Stimulated activated CD8-positive, alpha-beta memory T cell treated with anti-CD3 and anti-CD28 coated beads, Interleukin-15, amount 100 ng/mL, for 48 hours (primary cell): ENCODE data around the gene JAZF1.

ENCODE experiments used
- DNase-seq, 2 donors: peaks; one replicate each; pipeline ENCODE4 v3.0.0-alpha.2; 2020; ENCODE audit warnings: low read depth in 2 of 2

The JAZF1 gene

DNA sequence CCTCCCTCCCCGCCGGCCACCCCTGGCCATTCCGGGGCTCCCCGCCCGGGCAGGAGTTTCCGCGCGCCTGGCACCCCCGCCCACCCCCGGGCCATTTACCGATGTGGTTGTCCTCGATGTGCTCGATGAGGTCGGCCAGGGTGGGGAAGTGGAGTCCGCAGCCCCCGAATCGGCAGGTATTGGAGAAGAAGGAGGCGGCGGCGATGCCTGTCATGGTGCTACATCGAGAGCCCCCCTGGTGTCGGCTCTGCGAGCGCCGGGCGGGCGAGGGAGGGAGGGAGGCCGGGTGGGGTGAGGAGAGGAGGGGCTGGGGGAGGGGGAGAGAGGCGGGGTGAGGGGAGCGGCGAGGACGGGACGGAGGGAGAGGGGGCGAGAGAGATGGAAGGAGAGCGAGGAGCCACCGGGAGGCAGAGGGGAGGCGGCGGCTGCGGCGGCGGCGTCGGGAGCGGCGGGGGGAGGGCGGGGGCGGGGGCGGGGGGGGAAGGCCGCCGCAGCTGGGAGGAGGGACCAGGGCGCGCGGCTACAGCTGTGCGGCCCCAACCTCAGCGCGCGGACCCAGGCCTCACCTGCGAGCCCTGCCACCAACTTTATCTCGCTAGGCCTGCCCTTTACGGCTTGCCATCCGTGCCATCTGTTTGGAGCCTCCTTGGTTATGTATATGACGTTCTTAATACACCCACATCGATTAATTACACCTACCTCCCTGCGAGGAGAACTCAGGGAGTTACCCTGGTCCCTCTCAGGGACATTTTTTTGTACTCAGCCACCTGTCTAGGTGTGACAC is at the start of gene JAZF1:
Gene JAZF1, minus strand, starts transcription at position 432 of the 784 bp plus-strand sequence.
- DNase-seq, result peak; percentile 8 to 32

DNA sequence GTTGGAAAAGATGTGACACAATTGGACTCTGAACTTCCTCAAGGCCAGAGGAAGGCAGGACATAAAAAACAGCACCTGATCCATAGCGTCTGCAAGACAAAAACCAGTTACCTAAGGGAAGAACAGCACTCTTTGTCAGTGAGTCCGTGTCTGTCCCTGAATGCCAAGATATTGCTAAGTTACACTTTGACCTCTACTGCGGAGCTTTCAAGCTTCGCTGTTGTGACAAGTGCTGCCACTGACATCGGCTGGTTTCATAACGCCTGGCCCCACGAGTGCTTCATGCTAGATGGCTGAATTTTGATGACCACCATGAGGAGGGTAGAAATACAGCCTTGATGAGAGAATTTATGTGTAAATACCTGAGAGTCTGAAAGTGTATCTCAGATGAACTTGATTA is 49.7 kb upstream of the JAZF1 start:
- DNase-seq, result no peak

DNA sequence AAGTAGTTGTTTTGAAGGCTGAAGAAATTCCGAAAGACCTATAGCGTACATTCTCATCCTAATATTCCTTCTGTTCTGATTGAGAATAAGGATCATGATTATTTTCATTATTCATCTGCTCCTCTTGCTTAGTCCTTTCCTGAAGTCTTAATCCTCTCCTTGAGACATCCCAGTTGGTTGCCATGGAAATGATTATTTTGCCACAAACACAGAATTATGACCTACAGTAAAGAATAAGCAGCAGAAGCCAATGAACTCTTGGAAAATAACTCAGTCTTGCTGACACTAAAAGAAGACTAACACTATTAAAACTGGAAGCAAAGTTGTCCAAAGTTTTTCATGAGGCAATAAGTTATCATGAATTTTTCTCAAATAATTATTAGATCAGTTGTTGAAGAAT is 47.8 kb upstream of the JAZF1 start:
- DNase-seq, result no peak

DNA sequence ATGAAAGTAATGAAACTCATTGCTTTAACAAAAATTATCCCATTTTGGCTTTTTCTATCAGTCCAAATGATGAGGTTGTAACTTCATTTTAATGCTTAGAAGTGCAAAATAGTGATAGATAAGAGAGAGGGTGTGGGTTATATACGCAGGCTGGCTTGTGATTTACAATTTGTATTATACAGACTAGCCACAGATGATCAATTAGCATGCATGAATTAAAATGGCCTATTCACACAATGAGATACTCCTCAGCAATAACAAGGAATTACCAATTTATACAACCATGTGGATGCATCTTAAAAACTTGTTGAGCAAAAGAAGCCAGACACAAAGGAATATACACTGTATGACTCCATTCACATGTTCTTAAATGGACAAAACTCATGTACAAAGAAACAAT is 45.4 kb upstream of the JAZF1 start:
- no peak for DNase-seq

DNA sequence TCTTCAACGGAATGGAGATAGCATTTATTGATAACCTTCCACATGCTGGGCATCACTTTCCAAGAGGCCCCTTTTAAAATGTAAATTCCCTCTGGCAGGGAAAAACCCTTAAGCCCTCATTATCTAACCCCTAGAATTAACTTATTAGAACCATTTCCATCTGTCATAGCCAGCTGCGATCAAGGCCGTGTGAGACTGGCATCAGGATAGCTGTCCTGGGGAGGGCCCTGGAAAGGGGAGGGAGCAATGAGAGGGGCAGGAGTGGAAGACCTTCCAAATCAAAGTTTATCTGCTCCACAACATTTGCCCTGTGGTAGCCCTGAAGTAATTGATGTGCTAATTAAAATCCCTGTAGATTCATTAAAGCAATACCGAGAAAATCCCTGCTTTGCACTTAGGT is 45.0 kb upstream of the JAZF1 start:
- no peak for DNase-seq

DNA sequence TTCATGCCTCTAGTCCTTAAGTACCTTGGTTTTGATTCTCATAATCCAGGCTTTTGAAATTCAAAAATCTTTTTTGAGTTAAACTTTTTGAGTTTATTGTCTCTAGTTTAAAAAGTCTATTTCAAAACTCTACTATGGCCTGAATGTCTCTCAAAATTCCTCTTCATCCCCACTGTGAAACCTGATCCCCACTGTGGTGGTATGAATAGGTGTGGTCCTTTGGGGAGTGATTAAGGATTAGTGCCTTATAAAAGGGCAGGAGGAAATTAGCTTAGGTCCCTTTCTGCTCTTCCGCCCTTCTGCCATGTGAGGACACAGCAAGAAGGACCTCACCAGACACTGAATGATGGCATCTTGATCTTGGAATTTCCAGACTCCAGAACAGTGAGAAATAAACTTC is 44.1 kb upstream of the JAZF1 start:
- no peak for DNase-seq

DNA sequence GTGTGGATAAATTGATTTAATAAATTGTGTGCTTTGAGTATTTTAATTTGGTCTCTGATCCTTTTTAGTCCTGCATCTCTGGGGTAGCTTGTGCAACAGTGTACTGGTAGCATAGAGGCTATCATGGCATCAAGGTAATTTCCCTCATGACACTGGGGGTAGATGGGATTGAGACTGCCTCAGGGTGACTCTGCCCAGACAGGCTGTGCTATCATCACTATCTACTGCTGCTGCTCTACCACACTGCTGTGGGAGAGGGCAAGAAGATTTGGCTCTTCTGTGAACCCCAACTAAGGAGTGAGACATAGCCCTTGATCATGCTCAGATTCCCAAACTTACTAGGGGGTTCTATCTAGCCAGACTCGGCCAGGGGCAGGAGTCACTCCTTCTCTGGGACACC is 43.6 kb upstream of the JAZF1 start:
- DNase-seq, result no peak

DNA sequence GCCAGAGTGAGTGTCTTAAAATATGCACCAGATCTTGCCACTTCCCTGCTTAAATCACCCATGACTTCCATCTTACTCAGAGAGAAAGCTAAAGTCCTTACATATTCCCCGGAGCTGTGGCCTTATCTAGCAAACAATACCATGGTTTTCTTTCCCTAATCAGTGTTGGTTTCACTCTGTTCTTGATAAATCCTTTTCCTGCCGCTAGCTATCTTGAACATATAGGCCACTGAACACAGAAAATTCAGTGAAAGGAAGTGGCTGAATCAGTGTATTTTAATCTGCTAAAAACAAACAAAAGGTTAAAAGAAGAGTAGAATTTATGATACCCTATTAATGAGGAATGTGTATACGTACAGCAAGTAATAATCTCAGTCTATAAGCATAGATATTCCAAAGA is 42.0 kb upstream of the JAZF1 start:
- DNase-seq, result no peak

DNA sequence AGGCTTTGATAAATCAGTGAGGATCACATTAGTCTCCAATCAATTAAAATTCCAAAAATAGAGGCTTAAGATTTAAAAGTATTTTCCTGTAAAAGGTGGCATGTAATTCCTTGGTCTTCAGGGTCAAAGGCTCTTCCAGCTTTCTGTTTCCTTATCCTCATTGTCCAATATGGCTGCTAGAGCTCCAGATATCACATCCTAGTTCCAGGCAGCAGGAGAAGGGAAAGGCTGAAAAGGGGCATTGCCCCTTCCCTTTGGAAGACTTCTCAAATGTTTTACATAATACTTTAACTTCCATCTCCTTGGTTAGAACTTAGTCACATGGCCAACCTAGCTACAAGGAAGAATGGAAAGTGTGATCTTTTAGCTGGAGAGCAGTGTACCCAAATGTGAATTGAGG is 39.2 kb upstream of the JAZF1 start:
- DNase-seq, result no peak

DNA sequence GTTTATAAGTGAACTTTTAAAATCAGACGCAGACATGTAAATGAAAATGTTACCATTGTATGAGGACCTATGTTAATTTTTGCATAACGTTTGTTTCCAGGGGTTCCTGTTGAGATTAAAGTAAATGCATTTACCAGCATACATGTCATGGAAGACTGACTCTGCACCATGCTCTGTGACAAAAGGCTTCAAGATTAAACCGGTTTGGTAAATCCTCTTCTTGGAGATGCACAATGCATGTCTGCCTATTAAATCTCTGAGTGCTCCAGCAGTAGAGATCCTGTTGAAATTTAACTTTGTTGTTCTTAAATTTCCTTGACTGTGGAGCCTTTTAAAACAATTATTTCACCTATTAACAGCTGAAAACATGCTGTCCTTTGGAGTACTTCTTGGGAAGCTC is 36.5 kb upstream of the JAZF1 start:
- DNase-seq, result no peak

DNA sequence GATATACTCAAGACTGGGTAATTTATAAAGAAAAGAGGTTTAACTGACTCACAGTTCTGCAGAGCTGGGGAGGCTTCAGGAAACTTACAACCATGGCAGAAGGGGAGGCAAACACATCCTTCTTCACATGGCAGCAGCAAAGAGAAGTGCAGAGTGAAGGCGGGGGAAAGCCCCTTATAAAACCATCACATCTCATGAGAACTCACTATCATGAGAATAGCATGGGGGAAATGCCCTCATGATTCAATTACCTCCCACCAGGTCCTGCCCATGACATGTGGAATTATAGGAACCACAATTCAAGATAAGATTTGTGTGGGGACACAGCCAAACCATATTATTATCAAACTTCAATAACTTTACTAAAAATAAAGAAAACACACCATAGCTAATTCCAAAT is 30.4 kb upstream of the JAZF1 start:
- DNase-seq, result no peak

DNA sequence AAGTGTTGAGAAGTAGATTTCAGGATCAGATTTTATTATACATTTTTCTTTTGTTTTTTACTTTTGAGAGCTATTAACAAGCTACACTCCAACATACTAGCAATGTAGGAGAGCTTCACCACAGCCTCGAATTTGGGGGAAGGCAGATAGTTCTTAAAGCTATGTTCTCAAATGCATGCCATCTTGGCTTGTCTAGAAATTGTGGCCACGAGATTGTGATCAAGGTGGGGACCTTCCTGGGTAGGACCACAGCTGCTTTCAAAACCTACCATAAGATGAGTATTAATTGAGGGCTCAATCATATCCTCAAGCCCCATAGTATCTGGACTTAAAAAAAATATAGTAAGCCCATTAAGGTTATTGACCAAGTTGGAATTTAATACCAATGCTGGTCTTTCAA is 27.9 kb upstream of the JAZF1 start:
- no peak for DNase-seq

DNA sequence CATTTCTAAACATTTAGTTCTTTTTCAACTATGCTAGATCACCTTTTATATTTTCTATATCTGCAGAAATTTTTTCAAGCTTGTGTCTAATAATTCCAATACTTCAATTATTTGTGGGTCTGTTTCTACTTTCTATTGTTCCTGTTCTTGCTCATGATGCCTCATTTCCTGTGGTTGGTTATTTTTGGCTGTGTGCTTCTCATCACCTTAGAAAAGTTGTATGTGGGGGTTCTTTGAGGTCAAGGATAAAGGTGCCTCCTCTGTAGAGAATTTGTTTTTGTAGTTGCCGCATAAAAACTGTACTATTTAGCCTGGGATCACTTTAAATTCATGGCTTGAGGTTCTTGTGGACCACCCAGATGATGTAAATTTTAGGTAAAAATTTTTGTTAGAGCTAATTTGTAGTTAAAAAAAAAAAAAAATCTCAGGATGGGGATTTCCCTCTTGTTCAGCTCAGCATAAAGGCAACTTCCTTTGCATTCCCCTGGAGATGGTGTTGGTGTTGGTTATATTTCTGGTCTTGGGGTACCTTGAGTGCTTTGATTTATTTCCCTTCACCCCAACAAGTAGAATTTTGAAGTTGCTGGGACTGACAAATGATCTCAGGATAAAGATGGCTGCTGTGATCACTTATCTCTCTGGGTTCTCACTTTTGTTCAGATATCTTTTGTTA is 27.0 kb upstream of the JAZF1 start:
- no peak for DNase-seq

DNA sequence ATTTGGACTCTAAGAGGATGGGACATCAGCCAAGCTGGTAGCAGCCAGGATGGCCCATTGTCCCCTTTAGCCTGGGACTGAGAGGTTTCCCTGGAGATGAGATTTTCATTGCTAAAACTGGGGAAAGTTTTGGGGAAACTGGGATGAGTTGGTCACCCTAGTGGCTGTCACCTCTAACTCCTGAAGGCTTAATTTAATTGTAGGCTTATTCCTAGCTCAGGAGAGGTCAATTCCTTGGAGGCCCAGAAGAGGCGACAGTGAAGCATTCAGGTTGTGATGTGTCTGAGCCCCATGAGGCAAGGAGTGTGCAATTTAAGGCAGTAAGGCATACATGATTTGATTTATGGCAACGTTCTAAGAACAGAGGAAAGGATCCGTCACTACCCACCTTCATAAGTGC is 24.9 kb upstream of the JAZF1 start:
- DNase-seq, result no peak

DNA sequence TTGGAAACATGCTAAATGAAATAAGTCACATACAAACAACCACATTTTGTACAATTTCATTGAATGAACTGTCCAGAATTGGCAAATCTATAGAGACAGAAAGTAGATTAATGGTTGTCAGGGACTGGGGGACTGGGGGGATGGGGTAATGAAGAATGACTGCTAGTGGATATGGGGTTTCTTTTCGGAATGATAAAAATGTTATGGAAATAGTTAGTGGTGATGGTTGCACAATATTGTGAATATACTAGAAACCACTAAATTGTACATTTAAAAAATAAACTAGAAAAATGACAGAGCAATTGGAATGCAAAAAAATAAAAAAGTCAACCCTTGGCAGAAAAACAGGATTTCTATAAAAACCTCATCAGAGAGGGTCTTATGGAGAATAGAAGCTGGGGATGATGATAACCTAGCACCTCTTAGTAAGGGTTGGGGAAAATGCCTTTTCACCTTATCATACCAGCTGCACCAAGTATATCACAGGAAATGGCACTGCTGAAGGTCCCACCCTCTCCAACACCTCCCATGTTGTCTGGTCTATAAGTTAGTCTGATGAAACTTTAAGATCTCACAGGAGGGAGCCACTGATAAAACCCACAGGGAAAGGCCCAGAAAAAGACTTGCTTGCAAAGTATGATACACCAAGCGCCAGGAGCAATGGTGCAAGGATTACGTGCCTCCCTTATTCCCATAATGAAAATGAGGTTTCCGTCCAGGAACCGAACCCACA is 23.1 kb upstream of the JAZF1 start:
- DNase-seq, result no peak

DNA sequence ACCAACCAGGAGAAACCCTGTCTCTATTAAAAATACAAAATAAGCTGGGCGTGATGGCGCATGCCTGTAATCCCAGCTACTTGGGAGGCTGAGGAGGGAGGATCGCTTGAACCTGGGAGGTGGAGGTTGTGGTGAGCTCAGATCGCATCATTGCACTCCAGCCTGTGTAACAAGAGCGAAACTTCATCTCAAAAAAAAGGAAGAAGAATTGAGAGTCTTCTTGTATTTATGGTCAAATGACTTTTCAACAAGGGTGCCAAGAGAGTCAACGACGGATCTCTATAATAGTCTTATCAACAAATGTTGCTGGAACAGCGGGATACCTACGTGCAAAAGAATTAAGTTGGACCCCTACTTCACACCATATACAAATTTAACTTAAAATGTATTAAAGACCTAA is 21.6 kb upstream of the JAZF1 start:
- DNase-seq, result no peak

DNA sequence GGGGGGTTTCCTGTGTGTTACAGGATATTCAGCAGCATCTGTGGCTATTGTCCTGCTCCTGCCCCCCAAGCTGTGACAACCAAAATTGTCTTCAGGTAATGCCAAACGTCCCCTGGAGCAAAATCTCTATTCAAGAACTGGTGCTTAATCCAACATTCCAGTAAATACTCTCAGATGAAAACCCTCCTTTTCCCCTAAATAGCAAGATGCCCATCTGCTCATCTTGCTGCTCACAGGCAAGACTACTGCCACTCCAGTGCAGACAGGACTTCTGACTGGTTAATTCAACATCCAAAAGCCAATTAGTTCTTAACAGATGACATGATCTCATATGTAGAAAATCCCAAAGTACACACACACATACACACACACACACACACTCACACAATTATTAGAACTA is 20.5 kb upstream of the JAZF1 start:
- DNase-seq, result no peak

DNA sequence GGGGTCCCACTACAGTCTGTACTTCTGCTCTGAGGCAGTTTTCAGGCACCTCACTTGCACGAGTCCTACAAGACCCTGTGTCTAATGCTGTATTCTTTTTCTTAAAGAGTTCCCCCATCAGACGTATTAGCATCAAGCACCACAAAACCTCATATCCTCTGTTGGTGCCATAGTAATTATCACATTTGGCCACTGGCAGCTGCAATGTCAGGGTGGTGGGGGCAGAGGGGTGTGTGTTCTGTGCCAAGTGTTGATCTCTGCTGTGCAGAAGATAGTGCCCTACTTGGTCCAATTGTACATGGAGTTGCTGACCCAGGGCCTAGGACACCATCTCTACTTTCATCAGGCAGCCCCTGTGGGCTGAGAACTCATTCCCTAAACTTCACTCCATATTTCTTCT is 20.0 kb upstream of the JAZF1 start:
- DNase-seq, result no peak

DNA sequence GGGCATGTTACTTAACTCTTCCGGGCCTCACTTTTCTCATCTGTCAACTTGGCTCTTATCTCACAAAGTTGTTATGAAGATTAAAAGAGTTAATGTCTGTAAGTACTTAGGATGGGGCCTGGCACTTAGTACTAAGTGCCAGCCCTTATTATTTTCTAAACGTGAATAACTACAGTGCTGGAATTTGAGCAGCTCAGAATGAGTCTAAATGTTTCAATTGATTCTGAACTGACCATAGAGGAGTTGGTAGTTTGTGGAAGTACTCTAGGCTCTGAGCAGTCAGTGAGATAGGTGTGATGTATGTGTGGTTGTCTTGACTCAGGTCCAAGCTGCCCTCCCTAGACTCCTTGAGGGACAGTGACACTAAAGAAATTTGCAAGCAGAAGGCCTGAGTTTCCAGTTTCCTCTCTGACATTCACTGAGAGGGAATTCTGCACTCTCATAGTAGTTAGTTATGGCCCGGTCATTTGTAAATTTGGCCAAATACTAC is 18.5 kb upstream of the JAZF1 start:
- no peak for DNase-seq

DNA sequence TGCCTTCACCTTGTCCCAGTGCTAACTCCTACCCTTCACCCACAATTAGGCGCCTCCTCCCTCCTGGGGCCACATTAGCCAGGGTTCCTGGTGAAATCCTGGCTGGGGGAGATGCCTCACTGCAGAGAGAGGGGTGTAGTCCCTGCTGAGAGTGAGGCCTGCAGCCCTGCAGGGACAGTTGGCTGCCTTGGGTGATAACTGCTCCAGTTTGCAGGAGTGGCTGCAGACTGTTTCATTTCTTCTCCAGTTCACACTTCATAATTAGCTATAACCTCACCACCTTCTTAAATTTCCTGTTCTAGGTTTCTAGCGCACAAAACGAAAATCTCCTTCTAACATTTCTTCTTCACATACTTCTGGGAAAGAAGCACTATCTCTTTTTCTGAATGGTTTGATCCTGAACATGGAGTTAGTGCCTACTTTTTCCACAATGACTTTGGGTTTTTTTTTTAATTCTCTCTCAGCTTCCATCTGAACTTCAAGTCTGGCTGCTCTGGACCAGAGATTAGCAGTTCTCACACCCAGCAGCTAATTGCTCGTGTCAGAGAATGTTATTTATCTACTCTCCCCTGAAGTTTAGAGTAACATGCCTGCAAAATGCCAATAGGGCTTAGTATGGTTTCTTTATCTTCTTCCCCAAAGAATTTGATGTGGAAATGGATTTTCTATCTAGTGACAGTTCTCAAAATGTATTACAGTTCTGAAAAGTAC is 15.5 kb upstream of the JAZF1 start:
- DNase-seq, result no peak

DNA sequence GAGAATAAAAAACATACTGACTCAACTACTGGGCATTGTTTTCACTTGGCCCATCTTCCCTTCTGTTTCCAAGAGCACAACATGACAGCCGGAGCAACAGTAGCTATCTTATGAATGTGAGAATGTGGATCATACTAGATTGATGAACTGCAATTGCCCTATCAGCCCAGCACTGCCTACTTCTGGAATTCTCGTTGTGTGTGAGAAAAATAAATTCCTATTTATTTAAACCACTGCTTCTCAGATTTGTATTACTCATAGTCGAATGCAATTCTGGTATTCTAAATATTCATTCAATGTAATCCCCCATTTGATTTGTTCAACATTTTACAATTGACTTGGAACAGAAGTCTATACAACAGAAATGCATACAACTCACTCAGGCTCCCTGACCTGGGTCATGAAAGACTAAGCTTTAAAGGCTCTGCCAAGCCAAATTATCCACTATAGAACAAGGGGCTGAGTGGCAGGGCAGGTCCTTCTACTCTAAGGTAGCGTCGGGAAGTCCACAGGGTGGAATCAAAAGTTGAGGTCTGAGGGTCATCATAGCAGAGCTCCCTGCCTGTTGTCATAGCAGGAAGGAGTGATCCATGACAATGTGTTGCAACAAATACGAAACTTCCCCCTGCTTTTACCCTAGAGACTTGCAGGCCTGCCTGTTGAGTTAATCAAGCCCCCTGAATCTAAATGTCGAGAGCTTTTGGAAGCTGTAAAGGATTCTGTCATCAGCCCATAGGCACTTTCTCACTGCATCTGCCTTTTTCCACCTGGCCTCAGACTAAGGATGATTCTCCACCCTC is 12.4 kb upstream of the JAZF1 start:
- DNase-seq, result no peak
